Stimulated activated effector memory CD8-positive, alpha-beta T cell treated with anti-CD3 and anti-CD28 coated beads, Interleukin-12 subunit alpha, Interleukin-12 subunit beta, amount 100 ng/mL, for 72 hours (primary cell): ENCODE data around the gene SLC35D2.
"Not testable (repeated sequence)": the region's sequence is repeated elsewhere in the genome, so short reads cannot be mapped to it uniquely, and the experiment has no call there.

ENCODE experiments used
- ATAC-seq: fragments of 150-1000 bp; cut with Tn5 transposase; 2 replicates; pipeline ENCODE4 v1.10.0; 2021
- DNase-seq, 2 donors: peaks; one replicate each; pipeline ENCODE4 v3.0.0; 2021 to 2022; ENCODE audit warnings: low spot score in 2 of 2
- H3K27ac Mint-ChIP-seq: one replicate; pipeline ENCODE4 v1.8.0; 2022; ENCODE audit warnings: mild to moderate bottlenecking, mixed read lengths
- H3K36me3 Mint-ChIP-seq: one replicate; pipeline ENCODE4 v1.8.0; 2022; ENCODE audit warnings: mild to moderate bottlenecking, mixed read lengths
- H3K4me1 Mint-ChIP-seq: one replicate; pipeline ENCODE4 v1.8.0; 2022; ENCODE audit warnings: mixed read lengths
- H3K4me3 Mint-ChIP-seq: one replicate; pipeline ENCODE4 v1.8.0; 2022; ENCODE audit warnings: mild to moderate bottlenecking, mixed read lengths
- H3K9me3 Mint-ChIP-seq: one replicate; pipeline ENCODE4 v1.8.0; 2022; ENCODE audit warnings: mixed read lengths

SLC35D2 gene

GRCh38 chr9:96382175-96382574 lies 1.3 kb downstream of the SLC35D2 start:
- H3K4me3 Mint-ChIP-seq: peak overlapping the region; percentile 72
- DNase-seq (no peak), ATAC-seq (peak; percentile 22)
- H3K36me3 Mint-ChIP-seq: peaks cover 38% of the 10 kb centered on the region
- peaks cover 28% of the 10 kb centered on the region for H3K4me1 Mint-ChIP-seq
- peak overlapping the region; percentile 11 for H3K27ac Mint-ChIP-seq
- H3K9me3 Mint-ChIP-seq: no peaks in the 10 kb centered on the region

GRCh38 chr9:96381696-96382095 lies 1.8 kb downstream of the SLC35D2 start:
- Mint-ChIP-seq H3K9me3 (no peaks in the 10 kb centered on the region), H3K4me3 (no peak overlapping the region), H3K4me1 (peaks cover 32% of the 10 kb centered on the region), H3K36me3 (peaks cover 33% of the 10 kb centered on the region), H3K27ac (peak overlapping the region; percentile 11)
- DNase-seq (no peak), ATAC-seq (no peak)

DNA sequence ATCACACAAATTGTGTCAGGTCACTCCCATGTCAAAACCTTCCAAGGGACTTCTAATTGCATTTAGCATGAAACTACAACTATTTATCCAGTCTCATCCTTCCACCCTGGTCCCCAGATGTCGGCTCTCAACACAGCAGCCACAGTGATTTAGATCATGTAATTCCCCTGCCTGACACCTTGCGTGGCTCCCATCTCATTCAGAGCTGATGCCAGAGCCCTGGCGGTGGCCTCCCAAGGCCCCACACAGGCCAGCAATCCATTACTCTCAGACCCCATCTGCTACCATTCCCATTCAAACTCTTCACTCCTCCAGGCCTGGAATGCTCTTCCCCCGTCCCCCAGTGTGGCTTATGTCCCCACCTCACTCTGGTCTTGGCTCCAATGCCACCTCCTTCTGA lies 2.4 kb downstream of the SLC35D2 start:
- no peak for ATAC-seq
- peaks cover 32% of the 10 kb centered on the region for H3K4me1 Mint-ChIP-seq
- DNase-seq: no peak
- no peaks in the 10 kb centered on the region for H3K9me3 Mint-ChIP-seq
- H3K36me3 Mint-ChIP-seq: peaks cover 27% of the 10 kb centered on the region
- H3K27ac Mint-ChIP-seq: peak overlapping the region; percentile 11
- no peak overlapping the region for H3K4me3 Mint-ChIP-seq

DNA sequence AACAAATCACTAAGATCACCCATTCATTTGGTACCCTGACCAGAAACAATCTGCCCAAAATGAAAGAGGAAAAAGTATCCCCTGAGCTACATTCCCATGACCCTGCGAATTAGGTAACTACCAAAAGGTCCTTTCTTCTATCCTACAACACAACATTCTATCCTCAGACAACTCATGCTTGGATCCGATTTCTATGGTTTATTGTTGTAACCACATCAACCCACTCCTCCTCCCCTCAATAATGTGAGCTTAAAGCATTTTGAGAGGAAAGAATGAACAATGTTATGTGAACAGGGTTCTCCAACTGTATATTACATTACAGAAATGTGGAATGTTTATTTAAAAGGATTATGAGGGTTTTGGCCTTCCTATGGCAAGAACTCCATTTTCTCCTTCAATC lies 4.0 kb downstream of the SLC35D2 start:
- no peak overlapping the region for H3K27ac Mint-ChIP-seq

GRCh38 chr9:96378187-96378586 lies 5.3 kb downstream of the SLC35D2 start:
- H3K9me3 Mint-ChIP-seq: no peaks in the 10 kb centered on the region
- H3K4me1 Mint-ChIP-seq: peaks cover 24% of the 10 kb centered on the region
- no peak for DNase-seq
- peaks cover 7% of the 10 kb centered on the region for H3K36me3 Mint-ChIP-seq
- no peak overlapping the region for H3K27ac Mint-ChIP-seq
- ATAC-seq: no peak
- H3K4me3 Mint-ChIP-seq: no peak overlapping the region

More for the DNA sequence above, 4.0 kb downstream of the SLC35D2 start:
- Mint-ChIP-seq H3K9me3 (no peaks in the 10 kb centered on the region), H3K4me1 (peaks cover 31% of the 10 kb centered on the region), H3K4me3 (no peak overlapping the region), H3K36me3 (peaks cover 16% of the 10 kb centered on the region)
- no peak for DNase-seq
- ATAC-seq: no peak

DNA sequence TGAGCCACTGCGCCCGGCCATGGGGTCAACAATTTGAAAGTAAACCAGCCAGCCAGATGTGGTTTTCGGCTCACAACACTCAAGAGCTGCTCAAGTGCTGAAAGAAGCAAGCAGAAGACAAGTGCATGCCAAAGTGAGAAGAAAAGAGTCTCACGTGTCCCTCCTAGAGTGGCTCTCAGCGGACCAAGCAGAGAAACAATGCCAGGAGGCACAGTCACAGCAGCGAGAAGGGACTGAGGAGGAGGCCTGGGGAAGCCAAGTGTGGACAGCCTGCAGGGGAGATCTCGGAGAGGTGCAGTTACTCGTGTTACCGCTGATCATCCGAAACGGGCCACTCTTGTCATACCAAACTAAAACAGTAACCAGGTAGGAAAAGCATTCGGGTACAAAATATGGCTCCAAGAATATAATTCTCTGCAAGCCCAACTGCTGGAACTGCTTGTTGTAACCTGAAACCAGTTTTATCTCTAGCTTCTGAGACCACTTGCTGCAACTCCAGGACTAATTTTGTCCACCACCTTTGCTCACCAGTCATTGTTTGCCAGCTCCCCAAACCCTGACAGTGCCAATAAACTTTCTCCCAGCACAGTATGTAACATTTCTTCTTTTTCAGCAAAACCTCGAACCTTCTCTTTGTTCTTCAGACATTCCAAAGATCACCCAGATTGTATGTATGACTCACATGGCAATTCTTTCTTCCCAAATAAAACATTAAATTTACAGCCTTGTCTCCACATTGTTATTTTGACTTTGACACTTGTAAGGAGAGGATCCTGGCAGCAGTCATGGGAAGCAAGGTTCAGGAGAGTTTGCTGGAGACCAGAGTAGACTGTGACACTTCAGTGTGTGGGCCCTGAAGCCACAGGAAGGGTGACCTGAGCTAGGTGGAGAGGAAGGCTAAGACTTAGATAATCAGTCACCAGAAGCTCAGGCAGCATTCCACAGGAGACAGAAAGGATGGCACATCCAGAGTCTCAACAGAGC lies 6.3 kb downstream of the SLC35D2 start:
- Mint-ChIP-seq H3K9me3 (no peaks in the 10 kb centered on the region), H3K4me1 (peaks cover 24% of the 10 kb centered on the region), H3K27ac (peak overlapping the region; percentile 30), H3K36me3 (peaks cover 7% of the 10 kb centered on the region), H3K4me3 (no peak overlapping the region)
- ATAC-seq (no peak), DNase-seq (no peak)

GRCh38 chr9:96375507-96375906 lies 8.0 kb downstream of the SLC35D2 start:
- not testable (repeated sequence) for H3K4me3 Mint-ChIP-seq, ATAC-seq, H3K36me3 Mint-ChIP-seq, H3K4me1 Mint-ChIP-seq, DNase-seq, H3K9me3 Mint-ChIP-seq
- peak overlapping the region; percentile 43 for H3K27ac Mint-ChIP-seq

GRCh38 chr9:96367943-96368342 lies 15.6 kb downstream of the SLC35D2 start:
- DNase-seq (no peak), ATAC-seq (no peak)
- no peaks in the 10 kb centered on the region for H3K4me1 Mint-ChIP-seq
- peaks cover 19% of the 10 kb centered on the region for H3K36me3 Mint-ChIP-seq
- H3K4me3 Mint-ChIP-seq: no peak overlapping the region
- H3K27ac Mint-ChIP-seq: no peak overlapping the region
- no peaks in the 10 kb centered on the region for H3K9me3 Mint-ChIP-seq

DNA sequence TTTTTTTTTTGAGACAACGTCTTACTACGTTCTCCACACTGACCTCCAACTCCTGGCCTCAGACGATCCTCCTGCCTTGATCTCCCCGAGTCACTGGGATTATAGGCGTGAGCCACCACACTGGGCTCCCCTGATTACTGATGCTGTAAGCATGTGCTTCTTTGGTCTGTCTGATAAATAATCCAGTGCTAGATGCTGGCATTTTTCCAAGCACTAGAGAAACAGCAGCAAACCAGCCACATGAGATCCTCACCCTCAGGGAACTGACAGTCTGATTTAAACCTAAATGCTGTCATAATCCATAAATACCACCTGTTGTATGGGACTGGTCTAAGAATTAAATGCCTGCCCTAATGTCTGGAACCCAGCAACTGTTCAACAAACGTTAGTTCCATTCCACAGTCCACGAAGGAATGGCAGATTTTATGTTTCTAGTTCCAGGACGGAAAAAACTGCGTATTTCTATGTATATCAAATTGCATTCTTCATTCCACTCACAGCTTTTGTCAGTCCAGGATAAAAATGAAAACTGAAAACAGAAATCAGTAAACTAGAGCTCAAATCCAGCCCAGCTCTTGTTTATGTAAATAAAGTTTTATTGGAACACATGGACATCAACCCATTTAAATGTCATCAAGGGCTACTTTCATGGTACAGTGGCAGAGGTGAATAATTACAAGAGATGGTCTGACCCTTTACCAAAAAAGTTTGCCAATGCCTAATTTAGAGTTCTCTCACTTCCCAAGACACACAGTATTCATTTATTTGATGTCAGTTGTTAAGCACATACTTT lies 20.1 kb downstream of the SLC35D2 start:
- H3K36me3 Mint-ChIP-seq: peaks cover 62% of the 10 kb centered on the region
- H3K4me1 Mint-ChIP-seq: no peaks in the 10 kb centered on the region
- H3K9me3 Mint-ChIP-seq: no peaks in the 10 kb centered on the region
- H3K27ac Mint-ChIP-seq: no peak overlapping the region
- ATAC-seq (no peak), DNase-seq (no peak)
- H3K4me3 Mint-ChIP-seq: no peak overlapping the region

DNA sequence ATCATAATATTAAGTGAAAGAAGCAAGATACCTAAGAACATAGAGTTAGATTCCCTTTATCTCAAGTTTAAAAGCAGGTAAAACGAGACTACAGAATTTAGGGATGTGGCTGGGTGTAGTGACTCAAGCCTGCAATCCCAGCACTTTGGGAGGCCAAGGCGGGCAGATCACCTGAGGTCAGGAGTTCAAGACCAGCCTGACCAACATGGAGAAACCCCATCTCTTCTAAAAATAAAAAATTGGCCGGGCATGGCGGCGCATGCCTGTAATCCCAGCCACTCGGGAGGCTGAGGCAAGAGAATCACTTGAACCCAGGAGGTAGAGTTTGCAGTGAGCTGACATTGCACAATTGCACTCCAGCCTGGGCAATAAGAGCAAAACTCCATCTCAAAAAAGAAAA lies 21.4 kb downstream of the SLC35D2 start:
- not testable (repeated sequence) for H3K9me3 Mint-ChIP-seq, DNase-seq, H3K4me3 Mint-ChIP-seq, ATAC-seq, H3K4me1 Mint-ChIP-seq, H3K27ac Mint-ChIP-seq
- H3K36me3 Mint-ChIP-seq: peaks cover 71% of the 10 kb centered on the region

DNA sequence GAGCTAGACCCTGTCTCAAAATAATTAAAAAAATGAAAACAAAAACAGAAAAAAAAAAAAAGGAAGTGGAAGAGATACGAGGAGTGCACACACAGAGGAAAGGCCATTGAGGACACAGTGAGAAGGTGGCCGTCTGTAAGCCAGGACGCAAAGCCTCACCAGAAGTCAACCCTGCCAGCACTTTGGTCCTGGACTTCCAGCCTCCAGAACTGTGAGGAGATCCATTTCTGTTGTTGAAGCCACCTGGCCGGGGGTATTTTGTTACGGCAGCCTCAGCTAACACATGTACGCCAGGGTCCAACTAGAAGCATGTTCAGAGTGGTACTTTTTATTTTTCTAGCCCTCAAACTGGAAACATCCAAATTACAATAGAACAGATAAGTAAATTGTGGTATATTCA lies 21.8 kb downstream of the SLC35D2 start:
- Mint-ChIP-seq H3K36me3 (peaks cover 75% of the 10 kb centered on the region), H3K9me3 (no peaks in the 10 kb centered on the region), H3K4me1 (no peaks in the 10 kb centered on the region), H3K27ac (no peak overlapping the region), H3K4me3 (no peak overlapping the region)
- DNase-seq: no peak
- no peak for ATAC-seq

GRCh38 chr9:96360976-96361375 lies 22.5 kb downstream of the SLC35D2 start:
- ATAC-seq (peak; percentile 16), DNase-seq (no peak)
- no peaks in the 10 kb centered on the region for H3K9me3 Mint-ChIP-seq
- peaks cover 82% of the 10 kb centered on the region for H3K36me3 Mint-ChIP-seq
- no peak overlapping the region for H3K4me3 Mint-ChIP-seq
- H3K4me1 Mint-ChIP-seq: no peaks in the 10 kb centered on the region
- no peak overlapping the region for H3K27ac Mint-ChIP-seq

GRCh38 chr9:96360523-96360922 lies 23.0 kb downstream of the SLC35D2 start:
- not testable (repeated sequence) for H3K4me1 Mint-ChIP-seq, H3K9me3 Mint-ChIP-seq, ATAC-seq

DNA sequence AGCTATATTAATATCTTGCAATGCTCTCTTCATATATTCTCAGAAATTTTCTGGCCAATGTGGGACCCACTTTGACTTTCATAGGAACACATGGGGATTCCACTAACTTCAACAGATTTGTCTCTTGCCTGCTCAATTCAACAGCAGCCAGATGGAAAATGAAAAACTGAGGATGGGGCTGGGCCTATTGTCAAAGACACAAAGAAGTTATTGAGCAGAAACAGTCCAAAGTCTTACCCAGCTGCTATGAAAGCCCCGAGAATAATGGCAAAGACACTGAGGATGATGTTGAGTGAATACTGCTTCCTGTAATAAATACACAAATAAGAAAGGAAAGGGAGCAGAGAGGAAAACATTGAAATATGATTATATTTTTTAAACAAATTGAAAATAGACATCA lies 32.6 kb downstream of the SLC35D2 start:
- no peak overlapping the region for H3K4me3 Mint-ChIP-seq
- no peaks in the 10 kb centered on the region for H3K9me3 Mint-ChIP-seq
- ATAC-seq (no peak), DNase-seq (no peak)
- H3K36me3 Mint-ChIP-seq: peaks cover 9% of the 10 kb centered on the region
- no peak overlapping the region for H3K27ac Mint-ChIP-seq
- H3K4me1 Mint-ChIP-seq: no peaks in the 10 kb centered on the region

More at GRCh38 chr9:96360523-96360922, 23.0 kb downstream of the SLC35D2 start:
- H3K36me3 Mint-ChIP-seq: peaks cover 87% of the 10 kb centered on the region
- not testable (repeated sequence) for H3K4me3 Mint-ChIP-seq, H3K27ac Mint-ChIP-seq, DNase-seq

DNA sequence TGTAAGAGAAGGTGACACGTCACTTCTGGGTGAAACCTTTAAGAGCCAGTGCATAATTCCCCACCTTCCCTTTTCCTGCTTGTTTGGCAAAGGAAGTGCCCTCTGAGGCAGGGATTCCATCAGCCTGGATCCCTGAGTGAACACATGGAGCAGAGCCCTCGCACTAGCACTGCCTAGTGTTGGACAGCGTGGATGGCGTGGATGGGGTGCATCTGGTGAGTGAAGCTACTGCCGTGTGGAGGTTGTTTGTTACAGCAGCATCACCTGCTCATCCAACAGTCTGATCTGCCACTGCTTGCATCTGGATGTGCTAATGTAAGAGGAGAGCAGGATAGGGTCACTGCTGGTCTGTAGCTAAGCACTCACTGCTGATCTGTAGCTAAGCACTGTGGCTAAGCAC lies 35.2 kb downstream of the SLC35D2 start:
- Mint-ChIP-seq H3K4me3 (no peak overlapping the region), H3K36me3 (no peaks in the 10 kb centered on the region), H3K27ac (no peak overlapping the region), H3K4me1 (no peaks in the 10 kb centered on the region), H3K9me3 (no peaks in the 10 kb centered on the region)
- no peak for DNase-seq
- no peak for ATAC-seq
